ENCODE results near the gene NUTM2E.
"Not testable (repeated sequence)": the region's sequence is repeated elsewhere in the genome, so short reads cannot be mapped to it uniquely, and the experiment has no call there.

- not testable (repeated sequence) for TF ChIP-seq CTCF, EZH2 (IDR thresholded peaks at IDR 0.05)
Observed at GRCh38 chr10:79862269-79862668, 35.7 kb downstream of the NUTM2E start.

All from neural progenitor cell (in vitro differentiated cells).